ENCODE results near the gene ARID1B. TPM values are rescaled to one million over a fixed set of nuclear protein-coding genes. Genes with fewer than 3 reads are reported as not detected.
A peak's percentile ranks its signal among the peaks of the same experiment; 100 is the strongest.

ARID1B gene
- total RNA-seq, 4 donors from 2014 or later, result 157 to 315 (median 206) TPM

DNA sequence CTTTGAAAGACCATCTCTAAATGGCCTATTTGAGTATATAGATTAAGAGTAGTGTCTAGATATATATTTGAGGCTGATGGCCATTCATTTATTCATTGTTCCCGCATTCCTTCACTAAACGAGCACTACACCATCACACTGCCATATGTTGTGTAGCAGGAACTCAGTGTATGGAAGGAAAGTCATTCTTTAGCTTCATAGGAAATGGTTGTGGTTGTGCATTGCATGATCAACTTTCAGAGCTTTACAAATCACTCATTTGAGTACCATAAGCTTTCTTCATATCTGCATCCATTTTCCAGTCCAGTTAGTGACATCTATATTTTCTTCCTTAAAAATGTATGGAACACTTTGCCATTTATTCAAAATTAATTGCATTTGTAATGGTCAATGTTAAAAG, 97.9 kb downstream of the ARID1B start:
- peaks cover 64 to 73% of the 10 kb centered on the region in 2 donors for H3K4me1 ChIP-seq
- intact Hi-C loops (cut with DNase I), result no loop called here

GRCh38 chr6:156876302-156876701, 99.1 kb downstream of the ARID1B start:
- no peak overlapping the region for H3K27ac ChIP-seq
- H3K4me1 ChIP-seq, result peaks cover 62 to 77% of the 10 kb centered on the region in 2 donors
- H3K27me3 ChIP-seq, result no peaks in the 10 kb centered on the region
- H3K9me3 ChIP-seq, result no peaks in the 10 kb centered on the region
- intact Hi-C loops (cut with DNase I), result no loop called here
- H3K4me3 ChIP-seq (replicated peaks in 1 of 3), result no peak overlapping the region
- DNase-seq, result peak in 1 of 2 donors; percentile 22
- no peaks in the 10 kb centered on the region for H3K36me3 ChIP-seq
- TF ChIP-seq POLR2A (IDR thresholded peaks at IDR 0.05) (no peak), CTCF (IDR thresholded peaks at IDR 0.05) (peak in 1 of 6 experiments; percentile 22)
- WGBS, 2 donors, result 81 to 90% methylated on average over 11 of the region's 11 CpGs

More for the DNA sequence above, 97.9 kb downstream of the ARID1B start:
- peak overlapping the region in 1 of 3 donors; percentile 34 for H3K27ac ChIP-seq
- WGBS, 2 donors, result 81 to 85% methylated on average over 2 of the region's 2 CpGs
- TF ChIP-seq POLR2A (IDR thresholded peaks at IDR 0.05), result no peak
- no peak for TF ChIP-seq CTCF (IDR thresholded peaks at IDR 0.05)
- H3K4me3 ChIP-seq (replicated peaks in 1 of 3), result no peak overlapping the region
- H3K9me3 ChIP-seq, result no peaks in the 10 kb centered on the region
- H3K36me3 ChIP-seq, result no peaks in the 10 kb centered on the region
- no peak for DNase-seq
- no peaks in the 10 kb centered on the region for H3K27me3 ChIP-seq

- no peak for TF ChIP-seq CTCF (IDR thresholded peaks at IDR 0.05)
- no peak for TF ChIP-seq POLR2A (IDR thresholded peaks at IDR 0.05)
- Histone ChIP-seq H3K27ac (no peak overlapping the region), H3K4me3 (replicated peaks in 1 of 3) (no peak overlapping the region), H3K4me1 (peaks cover 56 to 83% of the 10 kb centered on the region in 2 donors), H3K9me3 (no peaks in the 10 kb centered on the region), H3K27me3 (no peaks in the 10 kb centered on the region), H3K36me3 (no peaks in the 10 kb centered on the region)
- DNase-seq, result peak; percentile 52 to 61
- intact Hi-C loops (cut with DNase I), result no loop called here
- 65 to 69% methylated on average over 10 of the region's 10 CpGs for WGBS, 2 donors
Observed at GRCh38 chr6:156877126-156877863, 100.1 kb downstream of the ARID1B start.

DNA sequence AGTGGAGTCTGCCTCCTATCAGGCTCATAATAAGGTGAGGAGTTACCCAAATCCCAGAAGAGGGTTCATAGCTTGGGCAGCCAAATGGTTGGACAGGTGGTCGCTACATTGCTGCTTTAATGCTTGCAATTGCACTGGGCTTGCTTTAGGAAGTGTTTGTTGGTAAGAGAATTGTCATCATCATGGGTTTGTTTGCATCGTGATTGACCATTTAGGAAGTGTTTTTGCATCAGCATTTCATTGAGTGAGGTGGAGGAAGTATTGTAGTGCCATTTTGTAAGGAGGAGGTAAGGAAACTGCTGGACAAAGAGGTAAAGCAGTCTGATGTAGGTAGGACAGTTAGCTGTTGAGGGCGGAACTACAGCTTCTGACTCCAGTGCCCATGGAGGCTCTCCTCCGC, 101.5 kb downstream of the ARID1B start:
- intact Hi-C loops (cut with DNase I), result no loop called here
- no peak for DNase-seq
- 92 to 99% methylated on average over 4 of the region's 4 CpGs for WGBS, 2 donors
- H3K4me3 ChIP-seq (replicated peaks in 1 of 3), result no peak overlapping the region
- H3K4me1 ChIP-seq, result peaks cover 52 to 86% of the 10 kb centered on the region in 2 donors
- H3K27me3 ChIP-seq, result no peaks in the 10 kb centered on the region
- H3K36me3 ChIP-seq, result no peaks in the 10 kb centered on the region
- TF ChIP-seq POLR2A (IDR thresholded peaks at IDR 0.05) (no peak), CTCF (IDR thresholded peaks at IDR 0.05) (no peak)
- no peaks in the 10 kb centered on the region for H3K9me3 ChIP-seq
- H3K27ac ChIP-seq, result no peak overlapping the region

GRCh38 chr6:156879186-156879585, 102.0 kb downstream of the ARID1B start:
- Histone ChIP-seq H3K27ac (no peak overlapping the region), H3K36me3 (no peaks in the 10 kb centered on the region), H3K9me3 (no peaks in the 10 kb centered on the region), H3K4me3 (replicated peaks in 1 of 3) (no peak overlapping the region), H3K4me1 (peaks cover 47 to 82% of the 10 kb centered on the region in 2 donors), H3K27me3 (no peaks in the 10 kb centered on the region)
- WGBS, 2 donors, result 79% methylated on average over 4 of the region's 4 CpGs
- intact Hi-C loops (cut with DNase I), result no loop called here
- no peak for TF ChIP-seq POLR2A (IDR thresholded peaks at IDR 0.05)
- TF ChIP-seq CTCF (IDR thresholded peaks at IDR 0.05), result no peak
- no peak for DNase-seq
